SJSA1 (cell line): ENCODE results near the gene INPP5K. TPM values are rescaled to one million over a fixed set of nuclear protein-coding genes. Genes with fewer than 3 reads are reported as not detected.
"Not testable (repeated sequence)": the region's sequence is repeated elsewhere in the genome, so short reads cannot be mapped to it uniquely, and the experiment has no call there.

Experiments used
- DNase-seq, 2 experiments: peaks; one replicate each; pipeline ENCODE4 v3.0.0-alpha.2; 2015 to 2020; ENCODE audit warnings: low spot score in 2 of 2, low read depth in 1 of 2
- H3K27ac ChIP-seq: fragments of 250-450 bp; sonication (Bioruptor Pico); 2 replicates; pipeline ENCODE4 v1.5.1; 2020; ENCODE audit warnings: mild to moderate bottlenecking, moderate library complexity
- H3K27me3 ChIP-seq: fragments of 250-450 bp; sonication (Bioruptor Pico); replicated peaks from 2 replicates; pipeline ENCODE4 v1.5.1; 2020; ENCODE audit warnings: mild to moderate bottlenecking, moderate library complexity
- H3K36me3 ChIP-seq: fragments of 250-450 bp; sonication (Bioruptor Pico); 2 replicates; pipeline ENCODE4 v1.5.1; 2020; ENCODE audit warnings: mild to moderate bottlenecking
- H3K4me1 ChIP-seq: fragments of 250-450 bp; sonication (Bioruptor Pico); replicated peaks from 2 replicates; pipeline ENCODE4 v1.6.1; 2021; ENCODE audit warnings: mild to moderate bottlenecking
- H3K4me3 ChIP-seq: fragments of 250-450 bp; sonication (Bioruptor Pico); 2 replicates; pipeline ENCODE4 v1.5.1; 2020; ENCODE audit warnings: mild to moderate bottlenecking
- H3K9me3 ChIP-seq: fragments of 250-450 bp; sonication (Bioruptor Pico); replicated peaks from 2 replicates; pipeline ENCODE4 v1.5.1; 2020; ENCODE audit warnings: mild to moderate bottlenecking
- total RNA-seq: library from RNA; depleted of rRNA; stranded (reverse); fragments of >200 nt; shearing (Covaris generic); gene quantifications from 2 replicates; pipeline ENCODE4 v1.2.3, GENCODE V29; 2014

INPP5K gene
- total RNA-seq, 1 experiment from 2014 or later = 18.1 TPM

DNA sequence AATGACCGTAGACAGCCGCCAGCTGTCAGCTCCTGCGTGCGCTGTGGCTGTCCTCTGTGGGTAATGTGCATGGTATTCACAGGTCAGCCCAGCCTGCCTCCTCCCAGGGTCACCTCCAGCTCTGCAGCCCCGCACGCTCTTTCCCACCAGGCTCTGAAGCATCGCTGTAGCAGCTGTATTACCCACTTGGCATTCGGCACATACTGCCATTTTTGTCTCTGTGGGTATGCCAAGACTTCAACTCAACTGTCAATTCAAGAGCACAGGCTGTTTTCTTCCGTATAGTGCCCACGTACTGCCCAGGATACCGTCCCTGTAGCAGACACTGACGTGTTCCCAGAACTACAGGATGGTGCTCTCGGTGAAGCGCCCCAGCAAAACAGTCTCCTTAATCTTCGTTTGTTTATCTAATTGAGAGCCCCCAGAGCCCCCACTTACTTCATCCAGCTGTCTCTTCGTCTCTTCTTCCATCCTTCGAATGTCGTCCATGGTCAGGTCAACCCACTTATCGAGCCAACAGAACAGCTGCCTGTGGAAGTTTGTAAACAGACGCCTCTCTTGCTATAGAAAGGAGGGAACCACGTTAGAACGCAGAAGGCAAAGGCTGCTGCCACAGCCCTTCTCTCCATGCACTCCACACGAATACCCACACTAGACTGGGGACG lies 17.4 kb upstream of the INPP5K start:
- Histone ChIP-seq H3K27me3 (no peaks in the 10 kb centered on the region), H3K9me3 (no peaks in the 10 kb centered on the region), H3K4me1 (no peaks in the 10 kb centered on the region), H3K4me3 (no peak overlapping the region), H3K36me3 (peaks cover 62% of the 10 kb centered on the region), H3K27ac (no peak overlapping the region)
- no peak for DNase-seq

GRCh38 chr17:1532836-1533602 lies 16.6 kb upstream of the INPP5K start:
- Histone ChIP-seq H3K36me3 (peaks cover 55% of the 10 kb centered on the region), H3K27me3 (no peaks in the 10 kb centered on the region), H3K4me1 (no peaks in the 10 kb centered on the region), H3K9me3 (no peaks in the 10 kb centered on the region), H3K27ac (no peak overlapping the region), H3K4me3 (no peak overlapping the region)
- no peak for DNase-seq

DNA sequence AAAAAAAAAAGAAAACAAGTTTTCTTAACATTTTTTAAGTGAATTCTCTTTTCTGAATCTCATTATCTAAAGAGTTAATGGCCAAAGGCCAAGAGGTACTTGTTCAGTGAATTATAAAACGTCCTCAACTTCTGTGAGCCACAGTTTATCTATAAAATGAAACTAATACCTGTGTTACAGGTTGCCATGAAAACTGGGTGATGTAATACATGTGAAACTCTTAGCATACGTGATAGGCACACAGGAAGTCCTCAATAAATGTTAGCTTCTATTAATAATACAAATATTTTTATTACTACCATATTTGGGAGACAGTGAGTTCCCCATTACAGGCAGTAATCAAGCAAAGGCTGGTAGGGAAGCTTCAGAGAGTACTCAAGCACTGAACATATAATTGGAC lies 13.5 kb upstream of the INPP5K start:
- Histone ChIP-seq H3K4me1 (no peaks in the 10 kb centered on the region), H3K27me3 (no peaks in the 10 kb centered on the region), H3K36me3 (peaks cover 55% of the 10 kb centered on the region), H3K9me3 (no peaks in the 10 kb centered on the region), H3K27ac (no peak overlapping the region), H3K4me3 (no peak overlapping the region)
- no peak for DNase-seq

DNA sequence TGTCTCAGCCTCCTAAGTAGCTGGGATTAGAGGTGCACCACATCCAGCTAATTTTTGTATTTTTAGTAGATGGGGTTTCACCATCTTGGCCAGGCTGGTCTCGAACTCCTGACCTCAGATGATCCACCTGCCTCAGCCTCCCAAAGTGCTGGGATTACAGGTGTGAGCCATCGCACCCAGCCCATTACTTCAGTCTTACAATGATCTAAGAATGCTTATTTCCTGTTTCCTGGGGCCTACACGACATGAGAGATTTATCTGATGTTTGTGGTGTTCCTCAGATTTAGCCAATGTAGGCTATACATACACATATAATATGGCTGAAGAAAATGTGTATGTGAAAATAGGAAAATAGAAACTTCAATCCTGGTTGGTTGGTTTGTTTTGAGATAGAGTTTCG lies 10.5 kb upstream of the INPP5K start:
- H3K27ac ChIP-seq, H3K9me3 ChIP-seq, H3K4me1 ChIP-seq, H3K27me3 ChIP-seq, DNase-seq, H3K4me3 ChIP-seq: not testable (repeated sequence)
- peaks cover 35% of the 10 kb centered on the region for H3K36me3 ChIP-seq

DNA sequence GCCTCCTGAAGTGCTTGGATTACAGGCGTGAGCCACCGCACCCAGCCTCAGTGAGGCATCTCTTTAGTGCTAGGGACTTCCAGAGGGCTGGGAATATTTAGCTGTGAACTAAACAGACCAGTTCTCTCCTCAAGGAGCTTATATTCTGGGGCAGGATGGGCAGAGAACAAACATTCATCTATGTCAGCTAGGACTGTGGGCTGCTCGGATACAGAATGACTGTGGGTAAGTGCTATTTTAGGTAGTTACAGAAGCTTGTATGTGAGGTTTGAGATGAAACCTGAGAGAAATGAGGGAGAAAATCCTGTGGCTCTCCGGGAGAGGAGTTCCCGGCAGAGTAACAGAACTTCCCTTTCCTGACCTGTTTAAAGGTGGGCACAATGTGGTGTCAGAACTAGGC lies 6.2 kb upstream of the INPP5K start:
- H3K4me3 ChIP-seq = no peak overlapping the region
- no peaks in the 10 kb centered on the region for H3K27me3 ChIP-seq
- no peak overlapping the region for H3K27ac ChIP-seq
- DNase-seq = no peak
- peaks cover 46% of the 10 kb centered on the region for H3K36me3 ChIP-seq
- no peaks in the 10 kb centered on the region for H3K9me3 ChIP-seq
- peaks cover 2% of the 10 kb centered on the region; the same call in 1 of the 2 replicates for H3K4me1 ChIP-seq

- Histone ChIP-seq H3K27me3 (no peaks in the 10 kb centered on the region), H3K27ac (no peak overlapping the region), H3K9me3 (no peaks in the 10 kb centered on the region), H3K36me3 (peaks cover 45% of the 10 kb centered on the region), H3K4me1 (peaks cover 3% of the 10 kb centered on the region; the same call in 1 of the 2 replicates), H3K4me3 (no peak overlapping the region)
- no peak for DNase-seq
Measured at GRCh38 chr17:1521086-1521640, 4.8 kb upstream of the INPP5K start.

DNA sequence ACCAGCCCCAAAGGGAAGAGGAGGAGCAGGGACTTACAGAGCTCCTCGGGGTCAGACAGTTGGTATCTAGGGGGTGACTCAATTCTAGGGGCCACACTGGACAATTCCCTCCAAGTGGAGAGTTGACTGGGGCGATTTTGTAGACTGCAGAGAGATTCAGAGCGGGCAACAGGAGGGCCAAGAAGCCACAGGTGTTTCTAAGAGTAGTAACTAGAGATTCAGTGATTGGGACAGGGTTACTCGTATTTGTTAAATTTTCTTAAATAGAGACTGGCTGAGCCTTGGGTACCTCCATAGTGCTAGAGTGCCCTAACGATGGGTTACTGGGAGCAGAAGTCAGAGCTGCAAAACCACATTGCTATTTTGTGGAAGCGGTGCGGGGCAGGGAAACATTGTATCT lies 3.3 kb upstream of the INPP5K start:
- Histone ChIP-seq H3K9me3 (no peaks in the 10 kb centered on the region), H3K4me3 (no peak overlapping the region), H3K36me3 (peaks cover 34% of the 10 kb centered on the region), H3K27ac (no peak overlapping the region), H3K4me1 (peaks cover 10% of the 10 kb centered on the region), H3K27me3 (no peaks in the 10 kb centered on the region)
- no peak for DNase-seq

GRCh38 chr17:1518410-1518809 lies 2.0 kb upstream of the INPP5K start:
- no peak for DNase-seq
- no peak overlapping the region for H3K4me3 ChIP-seq

GRCh38 chr17:1515640-1516387 lies 598 bp downstream of the INPP5K start:
- no peaks in the 10 kb centered on the region for H3K9me3 ChIP-seq
- peaks cover 10% of the 10 kb centered on the region for H3K4me1 ChIP-seq
- no peaks in the 10 kb centered on the region for H3K27me3 ChIP-seq
- peaks cover 34% of the 10 kb centered on the region for H3K36me3 ChIP-seq
- H3K27ac ChIP-seq = peak overlapping the region; percentile 73
- H3K4me3 ChIP-seq = peak overlapping the region; percentile 84
- peak; percentile 80 to 83 for DNase-seq

More at GRCh38 chr17:1518410-1518809, 2.0 kb upstream of the INPP5K start:
- Histone ChIP-seq H3K27ac (no peak overlapping the region), H3K4me1 (peaks cover 10% of the 10 kb centered on the region), H3K9me3 (no peaks in the 10 kb centered on the region), H3K27me3 (no peaks in the 10 kb centered on the region), H3K36me3 (peaks cover 34% of the 10 kb centered on the region)

DNA sequence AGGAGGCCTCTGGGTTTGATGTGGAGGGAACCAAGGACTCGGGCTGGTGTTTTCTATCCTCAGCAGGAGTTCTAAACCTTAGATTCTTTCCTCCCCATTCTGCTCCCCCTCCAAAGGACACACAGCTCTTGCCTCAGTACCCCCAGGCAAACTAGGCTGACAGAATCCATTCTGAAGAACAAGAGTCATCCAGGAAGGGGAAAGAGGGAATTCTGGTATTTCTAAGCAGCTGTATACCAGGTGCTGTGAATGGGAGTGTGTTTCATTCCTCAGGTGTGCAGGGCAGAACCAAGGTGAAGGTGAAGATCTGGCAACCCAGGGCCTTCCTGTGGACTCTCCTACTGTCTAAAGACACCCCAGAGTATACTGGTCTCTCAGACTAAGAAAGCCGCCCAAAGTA lies 4.1 kb downstream of the INPP5K start:
- Histone ChIP-seq H3K27ac (no peak overlapping the region), H3K27me3 (no peaks in the 10 kb centered on the region), H3K9me3 (no peaks in the 10 kb centered on the region), H3K4me1 (peaks cover 7% of the 10 kb centered on the region), H3K4me3 (no peak overlapping the region), H3K36me3 (peaks cover 15% of the 10 kb centered on the region)
- no peak for DNase-seq

DNA sequence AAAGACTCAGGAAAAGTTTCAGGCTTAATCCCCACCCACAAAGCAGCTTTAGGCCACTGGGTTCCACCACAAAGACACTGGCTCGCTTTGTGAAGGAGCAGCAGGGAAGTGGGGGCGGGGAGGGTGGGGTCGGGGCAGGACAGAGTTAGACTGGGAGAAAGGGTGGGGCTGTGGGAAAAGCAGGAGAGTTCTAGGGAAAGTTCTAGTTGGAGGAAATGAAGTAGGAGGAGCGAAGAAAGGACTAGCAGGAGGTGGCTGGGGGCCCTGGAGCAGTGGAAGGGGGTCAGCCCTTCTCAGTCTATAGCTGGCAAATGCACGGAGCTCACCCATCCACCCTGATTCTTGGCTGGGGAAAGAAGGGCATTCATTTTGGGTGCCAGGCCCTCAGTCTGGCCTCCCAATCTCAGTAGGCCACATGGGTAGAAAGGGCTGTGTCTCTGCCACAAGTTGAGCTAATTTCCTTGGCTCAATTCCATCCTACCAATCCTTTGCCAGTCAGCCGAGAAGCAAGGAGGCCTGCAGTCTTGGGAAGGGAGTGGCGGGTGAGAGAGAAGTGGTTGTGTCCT lies 4.6 kb downstream of the INPP5K start:
- H3K27ac ChIP-seq = no peak overlapping the region
- H3K9me3 ChIP-seq = no peaks in the 10 kb centered on the region
- peaks cover 7% of the 10 kb centered on the region for H3K4me1 ChIP-seq
- H3K36me3 ChIP-seq = peaks cover 13% of the 10 kb centered on the region
- H3K27me3 ChIP-seq = no peaks in the 10 kb centered on the region
- no peak for DNase-seq
- no peak overlapping the region for H3K4me3 ChIP-seq

- no peak overlapping the region for H3K4me3 ChIP-seq
- peaks cover 7% of the 10 kb centered on the region for H3K4me1 ChIP-seq
- no peaks in the 10 kb centered on the region for H3K9me3 ChIP-seq
- no peak for DNase-seq
- no peak overlapping the region for H3K27ac ChIP-seq
- H3K27me3 ChIP-seq = no peaks in the 10 kb centered on the region
- H3K36me3 ChIP-seq = peaks cover 12% of the 10 kb centered on the region
Measured at GRCh38 chr17:1511290-1511689, 5.1 kb downstream of the INPP5K start.

DNA sequence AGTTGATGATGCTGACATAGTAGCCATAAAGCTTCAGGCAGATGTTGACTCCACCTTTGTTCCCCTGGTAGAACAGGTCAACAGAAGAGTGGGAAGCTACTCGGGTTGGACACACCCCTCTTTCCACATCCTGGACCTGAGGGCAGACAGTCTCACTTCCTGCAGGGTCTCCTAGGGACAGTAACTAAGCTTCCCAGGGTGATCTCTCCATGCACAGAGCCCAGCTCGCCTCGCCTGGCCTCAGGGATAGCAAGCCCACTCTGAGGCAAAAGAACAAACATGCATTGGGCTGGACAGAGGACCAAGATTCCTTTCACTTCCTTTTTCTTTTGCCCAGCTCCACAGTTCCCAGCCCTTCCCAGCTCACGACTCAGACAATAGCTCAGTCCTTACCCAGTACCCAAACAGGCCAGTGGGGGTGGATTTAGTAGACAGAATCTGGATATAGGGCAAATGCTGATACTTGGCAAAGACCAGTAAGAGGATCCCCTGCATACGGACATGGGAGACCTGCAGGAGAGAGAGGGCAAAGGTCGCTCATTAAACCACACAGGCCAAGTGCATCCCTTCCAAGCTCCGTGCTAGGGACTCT lies 7.0 kb downstream of the INPP5K start:
- Histone ChIP-seq H3K4me3 (no peak overlapping the region), H3K36me3 (peaks cover 12% of the 10 kb centered on the region), H3K4me1 (no peaks in the 10 kb centered on the region), H3K27ac (no peak overlapping the region), H3K9me3 (no peaks in the 10 kb centered on the region), H3K27me3 (no peaks in the 10 kb centered on the region)
- no peak for DNase-seq
